ENCODE data around the gene THYN1.

GRCh38 chr11:134258577-134258976, 5.4 kb upstream of the THYN1 start:
- TF ChIP-seq CTCF (IDR thresholded peaks at IDR 0.05; ENCODE audit: low read length) (no peak), EZH2 (optimal IDR thresholded peaks at IDR 0.05; ENCODE audit: low read depth, low read length) (no peak), EZH2phosphoT487 (IDR thresholded peaks at IDR 0.05; ENCODE audit: low read length) (no peak)

Measured in MM.1S (cell line).